C4-2B (cell line): ENCODE measurements around the gene PLPPR2.
"Not testable (repeated sequence)": the region's sequence is repeated elsewhere in the genome, so short reads cannot be mapped to it uniquely, and the experiment has no call there.

Source experiments
- H3K27ac ChIP-seq: fragments of 450-650 bp; 2 replicates; pipeline ENCODE4 v1.5.1; 2017
- ZFX ChIP-seq: fragments of 450-650 bp; IDR thresholded peaks from 2 replicates; pipeline ENCODE4 v1.6.1; 2017
- TF ChIP-seq, protein P1 (sequence below): fragments of 450-650 bp; conservative IDR thresholded peaks from 2 replicates; pipeline ENCODE4 v1.5.1; 2017; ENCODE audit warnings: mild to moderate bottlenecking

The PLPPR2 gene, protein sequence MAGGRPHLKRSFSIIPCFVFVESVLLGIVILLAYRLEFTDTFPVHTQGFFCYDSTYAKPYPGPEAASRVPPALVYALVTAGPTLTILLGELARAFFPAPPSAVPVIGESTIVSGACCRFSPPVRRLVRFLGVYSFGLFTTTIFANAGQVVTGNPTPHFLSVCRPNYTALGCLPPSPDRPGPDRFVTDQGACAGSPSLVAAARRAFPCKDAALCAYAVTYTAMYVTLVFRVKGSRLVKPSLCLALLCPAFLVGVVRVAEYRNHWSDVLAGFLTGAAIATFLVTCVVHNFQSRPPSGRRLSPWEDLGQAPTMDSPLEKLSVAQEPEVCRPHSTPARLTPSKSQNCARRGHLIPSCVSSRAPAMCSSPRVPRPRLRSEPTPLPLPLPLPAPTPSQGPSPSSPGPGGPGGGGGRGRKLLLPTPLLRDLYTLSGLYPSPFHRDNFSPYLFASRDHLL

DNA sequence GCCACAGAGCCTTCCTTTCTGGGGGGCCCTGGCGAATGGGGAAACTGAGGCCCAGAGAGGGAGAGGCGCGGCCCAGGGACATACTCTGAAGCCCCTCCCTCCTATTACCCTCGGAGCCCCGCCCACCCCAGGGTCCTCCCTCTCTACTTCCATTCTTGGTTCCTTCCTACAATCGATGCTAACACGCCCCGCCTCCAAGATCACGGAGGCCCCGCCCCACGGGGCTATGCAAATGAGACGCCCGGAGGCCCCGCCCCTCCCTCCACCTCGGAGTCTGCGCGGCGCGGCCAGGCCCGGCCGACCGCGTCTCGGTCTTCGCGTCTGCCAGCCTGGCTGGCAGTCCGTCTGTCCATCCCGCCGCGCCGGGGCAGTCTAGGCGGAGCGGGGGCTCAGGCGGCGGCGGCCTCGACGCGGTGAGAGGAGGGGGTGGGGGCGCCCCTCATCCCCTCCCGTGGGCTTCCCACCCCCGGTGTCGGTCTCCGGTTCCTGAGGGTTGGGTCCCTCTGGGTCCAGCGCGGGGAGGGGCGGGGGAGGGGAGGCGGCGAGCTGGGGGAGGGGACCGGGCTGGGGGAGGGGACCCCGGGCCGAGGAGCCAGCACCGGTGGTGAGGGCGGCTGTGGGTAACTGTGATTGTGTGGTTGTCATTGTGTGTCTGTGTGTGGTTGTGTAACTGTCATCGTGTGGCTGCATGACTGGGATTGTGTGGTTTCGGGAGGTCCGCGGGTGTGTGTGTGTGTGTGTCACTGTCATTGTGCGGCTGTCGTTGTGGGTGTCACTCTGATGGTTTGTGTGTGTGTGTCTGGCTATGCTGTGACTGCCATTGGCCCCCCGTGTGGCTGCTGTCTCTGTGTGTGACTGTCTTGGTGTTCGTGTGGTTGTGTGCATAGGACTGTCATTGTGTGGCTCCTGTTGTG is at the start of gene PLPPR2:
TSS of gene PLPPR2 (plus strand) at position 273 of the 914 bp plus-strand sequence. CDS start 2,242 bp downstream, outside the sequence.
- H3K27ac ChIP-seq, result peak within 1 kb of the TSS; percentile 72

DNA sequence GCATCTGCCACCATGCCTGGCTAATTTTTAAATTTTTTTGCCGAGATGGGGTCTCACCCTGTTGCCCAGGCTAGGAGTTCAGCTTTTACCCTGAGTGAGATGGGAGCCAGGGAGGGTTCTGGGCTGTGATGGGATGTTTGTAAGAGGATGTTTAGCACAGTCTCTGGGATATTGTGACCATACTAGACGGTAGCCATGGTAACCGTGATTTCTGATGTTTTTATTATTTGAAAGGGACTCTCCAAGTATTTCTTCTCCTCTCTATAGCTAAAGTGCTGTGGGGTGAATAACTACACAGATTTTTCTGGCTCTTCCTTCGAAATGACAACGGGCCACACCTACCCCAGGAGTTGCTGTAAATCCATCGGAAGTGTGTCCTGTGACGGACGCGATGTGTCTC is 48.9 kb upstream of the PLPPR2 start:
- TF ChIP-seq ZFX, result no peak
- TF ChIP-seq, protein P1, sequence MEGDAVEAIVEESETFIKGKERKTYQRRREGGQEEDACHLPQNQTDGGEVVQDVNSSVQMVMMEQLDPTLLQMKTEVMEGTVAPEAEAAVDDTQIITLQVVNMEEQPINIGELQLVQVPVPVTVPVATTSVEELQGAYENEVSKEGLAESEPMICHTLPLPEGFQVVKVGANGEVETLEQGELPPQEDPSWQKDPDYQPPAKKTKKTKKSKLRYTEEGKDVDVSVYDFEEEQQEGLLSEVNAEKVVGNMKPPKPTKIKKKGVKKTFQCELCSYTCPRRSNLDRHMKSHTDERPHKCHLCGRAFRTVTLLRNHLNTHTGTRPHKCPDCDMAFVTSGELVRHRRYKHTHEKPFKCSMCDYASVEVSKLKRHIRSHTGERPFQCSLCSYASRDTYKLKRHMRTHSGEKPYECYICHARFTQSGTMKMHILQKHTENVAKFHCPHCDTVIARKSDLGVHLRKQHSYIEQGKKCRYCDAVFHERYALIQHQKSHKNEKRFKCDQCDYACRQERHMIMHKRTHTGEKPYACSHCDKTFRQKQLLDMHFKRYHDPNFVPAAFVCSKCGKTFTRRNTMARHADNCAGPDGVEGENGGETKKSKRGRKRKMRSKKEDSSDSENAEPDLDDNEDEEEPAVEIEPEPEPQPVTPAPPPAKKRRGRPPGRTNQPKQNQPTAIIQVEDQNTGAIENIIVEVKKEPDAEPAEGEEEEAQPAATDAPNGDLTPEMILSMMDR, result no peak
- H3K27ac ChIP-seq, result no peak overlapping the region

More for the DNA sequence above, at the start of gene PLPPR2:
- TF ChIP-seq ZFX, result no peak
- TF ChIP-seq, protein P1, result no peak

DNA sequence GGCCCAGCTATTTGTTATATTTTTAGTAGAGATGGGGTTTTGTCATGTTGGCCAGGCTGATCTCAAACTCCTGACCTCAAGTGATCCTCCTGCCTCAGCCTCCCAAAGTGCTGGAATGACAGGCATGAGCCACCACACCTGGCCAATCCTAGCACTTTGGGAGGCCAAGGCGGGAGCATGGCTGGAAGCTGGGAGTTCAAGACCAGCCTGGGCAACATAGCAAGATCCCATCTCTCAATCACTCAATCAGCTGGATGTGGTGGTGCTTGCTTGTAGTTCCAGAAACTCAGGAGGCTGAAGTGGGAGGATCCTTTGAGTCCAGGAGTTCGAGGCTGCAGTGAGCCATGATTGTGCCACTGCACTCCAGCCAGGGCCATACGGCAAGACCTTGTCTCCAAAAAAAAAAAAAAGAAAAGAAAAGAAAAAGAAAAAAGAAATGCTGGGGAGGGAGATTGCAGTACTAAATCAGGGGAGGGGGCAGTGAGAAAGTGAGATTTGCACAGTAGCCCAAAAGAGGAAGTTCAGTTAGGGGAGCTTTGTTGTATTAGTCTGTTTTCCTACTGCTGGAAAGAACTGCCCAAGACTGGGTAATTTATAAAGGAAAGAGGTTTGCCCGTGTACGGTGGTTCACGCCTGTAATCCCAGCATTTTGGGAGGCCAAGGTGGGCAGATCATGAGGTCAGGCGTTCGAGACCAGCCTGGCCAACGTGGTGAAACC is 34.8 kb upstream of the PLPPR2 start:
- H3K27ac ChIP-seq, result not testable (repeated sequence)

DNA sequence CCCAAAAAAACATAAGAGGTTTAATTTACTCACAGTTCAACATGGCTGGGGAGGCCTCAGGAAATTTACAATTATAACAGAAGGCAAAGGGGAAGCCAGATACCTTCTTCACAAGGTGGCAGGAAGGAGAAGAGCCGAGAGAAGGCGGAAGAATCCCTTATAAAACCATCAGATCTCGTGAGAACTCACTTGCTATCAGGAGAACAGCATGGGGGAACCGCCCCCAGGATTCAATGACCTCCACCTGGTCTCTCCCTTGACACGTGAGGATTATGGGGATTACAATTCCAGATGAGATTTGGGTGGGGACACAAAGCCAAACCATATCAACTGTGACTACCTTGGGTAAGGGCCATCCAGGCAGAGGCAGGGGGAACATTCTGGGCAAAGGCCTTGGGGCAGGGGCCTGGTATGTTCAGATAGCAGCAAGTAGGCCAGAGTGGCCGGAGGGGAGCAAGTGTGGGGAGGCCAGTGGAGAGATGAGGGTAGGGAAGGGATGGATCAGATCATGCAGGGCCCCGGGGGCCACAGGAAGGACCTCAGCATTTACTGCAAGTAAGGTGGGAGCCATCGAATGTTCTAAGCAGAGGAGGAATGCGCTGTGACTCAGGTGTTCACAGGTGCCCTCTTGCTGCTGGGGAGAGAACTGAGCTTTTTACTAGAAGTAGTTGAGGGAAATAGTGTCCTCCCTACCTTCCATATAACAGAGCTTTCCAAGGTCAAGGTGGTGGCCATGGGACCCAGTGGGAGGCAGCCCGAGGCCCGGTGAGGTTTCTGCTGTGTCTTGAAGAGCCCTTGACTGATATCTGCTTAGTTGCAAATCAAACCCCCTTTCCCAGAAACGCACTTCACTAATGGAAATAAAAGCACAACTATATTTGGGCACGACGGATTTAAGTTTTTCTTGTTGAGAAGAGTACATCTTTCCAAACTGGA is 33.8 kb upstream of the PLPPR2 start:
- no peak overlapping the region for H3K27ac ChIP-seq
- TF ChIP-seq, protein P1, result no peak
- no peak for TF ChIP-seq ZFX

DNA sequence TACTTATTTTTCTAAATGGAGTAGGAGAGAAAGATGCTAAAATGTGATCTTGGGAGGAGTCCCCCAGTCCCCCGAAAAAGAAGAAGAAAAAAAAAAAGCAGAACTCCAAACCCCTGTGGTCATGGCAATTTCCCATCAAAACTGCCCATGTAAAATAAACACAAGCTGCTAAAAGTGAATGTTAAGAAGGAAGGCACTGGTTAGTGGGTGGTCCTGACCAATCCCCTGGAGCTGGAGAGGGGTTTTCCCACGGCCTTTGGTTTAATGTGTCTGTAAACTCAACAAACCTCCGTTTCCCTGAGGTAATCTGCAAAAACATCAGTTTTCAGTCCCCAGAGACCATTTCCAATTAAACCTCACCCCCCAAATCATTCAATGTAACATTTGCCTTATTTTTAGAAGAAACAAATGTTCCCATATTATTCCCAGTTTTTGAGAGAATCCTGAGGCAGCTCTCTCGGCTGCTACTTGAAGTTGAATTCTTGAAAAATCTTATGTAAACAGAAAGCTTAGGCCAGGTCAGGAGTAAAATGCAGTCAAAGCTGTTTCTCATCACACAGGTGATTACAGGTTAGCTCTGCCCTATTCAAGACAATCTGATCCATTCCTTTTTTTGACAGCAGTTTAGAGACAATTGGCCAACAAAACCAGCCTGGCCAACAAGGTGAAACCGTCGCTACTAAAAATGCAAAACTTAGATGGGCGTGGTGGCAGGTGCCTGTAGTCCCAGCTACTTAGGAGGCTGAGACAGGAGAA is 32.8 kb upstream of the PLPPR2 start:
- no peak for TF ChIP-seq ZFX
- TF ChIP-seq, protein P1, result no peak
- H3K27ac ChIP-seq, result no peak overlapping the region

DNA sequence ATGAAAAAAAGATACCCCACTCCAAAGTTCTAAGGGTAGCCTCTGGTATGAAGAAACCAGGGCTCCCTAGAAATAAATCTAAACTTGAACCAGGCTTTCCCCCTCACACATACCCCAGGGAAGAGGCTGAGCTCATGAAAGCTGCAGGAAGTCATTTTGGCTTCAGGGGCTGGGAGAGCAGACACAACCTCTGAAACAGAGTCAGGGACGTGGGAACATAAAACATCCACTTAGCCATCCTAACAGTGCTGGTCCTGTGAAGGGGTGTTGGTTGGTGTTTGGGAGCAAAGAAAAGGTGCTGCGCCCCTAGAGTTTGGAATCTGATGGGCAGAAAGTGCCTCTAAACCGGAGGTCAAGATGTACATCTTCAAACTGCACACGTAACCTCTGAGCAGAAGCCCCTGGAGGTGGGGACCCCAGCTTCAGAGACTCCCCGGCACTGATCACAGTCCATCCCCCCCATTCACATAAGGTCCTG is 31.6 kb upstream of the PLPPR2 start:
- peak overlapping the region; percentile 82 for H3K27ac ChIP-seq
- TF ChIP-seq, protein P1, result no peak
- TF ChIP-seq ZFX, result no peak
